GM20000 (cell line): ENCODE measurements around the gene ANKMY2.

Experiments
- DNase-seq: peaks from one replicate; pipeline ENCODE4 v3.0.0; 2012; ENCODE audit warnings: low spot score
- TF ChIP-seq, protein P1 (sequence below): IDR thresholded peaks from 2 replicates; pipeline ENCODE4 v1.5.1; 2012; ENCODE audit warnings: mild to moderate bottlenecking, control low read depth; ENCODE audit errors: extremely low read depth, missing control alignments

The ANKMY2 gene

GRCh38 chr7:16616122-16616521 is 29.4 kb downstream of the ANKMY2 start:
- TF ChIP-seq, protein P1, sequence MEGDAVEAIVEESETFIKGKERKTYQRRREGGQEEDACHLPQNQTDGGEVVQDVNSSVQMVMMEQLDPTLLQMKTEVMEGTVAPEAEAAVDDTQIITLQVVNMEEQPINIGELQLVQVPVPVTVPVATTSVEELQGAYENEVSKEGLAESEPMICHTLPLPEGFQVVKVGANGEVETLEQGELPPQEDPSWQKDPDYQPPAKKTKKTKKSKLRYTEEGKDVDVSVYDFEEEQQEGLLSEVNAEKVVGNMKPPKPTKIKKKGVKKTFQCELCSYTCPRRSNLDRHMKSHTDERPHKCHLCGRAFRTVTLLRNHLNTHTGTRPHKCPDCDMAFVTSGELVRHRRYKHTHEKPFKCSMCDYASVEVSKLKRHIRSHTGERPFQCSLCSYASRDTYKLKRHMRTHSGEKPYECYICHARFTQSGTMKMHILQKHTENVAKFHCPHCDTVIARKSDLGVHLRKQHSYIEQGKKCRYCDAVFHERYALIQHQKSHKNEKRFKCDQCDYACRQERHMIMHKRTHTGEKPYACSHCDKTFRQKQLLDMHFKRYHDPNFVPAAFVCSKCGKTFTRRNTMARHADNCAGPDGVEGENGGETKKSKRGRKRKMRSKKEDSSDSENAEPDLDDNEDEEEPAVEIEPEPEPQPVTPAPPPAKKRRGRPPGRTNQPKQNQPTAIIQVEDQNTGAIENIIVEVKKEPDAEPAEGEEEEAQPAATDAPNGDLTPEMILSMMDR, result no peak

DNA sequence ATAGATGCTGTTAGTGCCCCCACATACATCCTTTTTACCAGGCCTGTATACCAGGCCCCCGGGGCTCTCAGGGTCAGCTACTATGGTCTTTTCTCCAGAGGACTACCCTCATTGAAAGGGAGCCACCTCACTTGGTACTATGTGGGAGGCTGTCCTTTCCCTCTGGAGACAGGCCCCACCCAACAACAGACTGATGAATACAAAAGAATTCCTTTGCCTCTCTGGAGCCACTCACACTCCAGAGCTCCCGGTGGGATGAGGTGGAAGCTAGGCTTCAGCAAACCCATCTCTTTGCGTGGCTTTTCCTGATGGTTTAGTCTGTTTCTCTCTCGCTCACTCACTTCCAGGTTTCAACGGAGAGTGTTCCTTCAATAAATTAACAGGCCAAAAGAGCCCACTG is 30.3 kb downstream of the ANKMY2 start:
- DNase-seq, result no peak
- TF ChIP-seq, protein P1, result no peak

More at GRCh38 chr7:16616122-16616521, 29.4 kb downstream of the ANKMY2 start:
- DNase-seq, result no peak

DNA sequence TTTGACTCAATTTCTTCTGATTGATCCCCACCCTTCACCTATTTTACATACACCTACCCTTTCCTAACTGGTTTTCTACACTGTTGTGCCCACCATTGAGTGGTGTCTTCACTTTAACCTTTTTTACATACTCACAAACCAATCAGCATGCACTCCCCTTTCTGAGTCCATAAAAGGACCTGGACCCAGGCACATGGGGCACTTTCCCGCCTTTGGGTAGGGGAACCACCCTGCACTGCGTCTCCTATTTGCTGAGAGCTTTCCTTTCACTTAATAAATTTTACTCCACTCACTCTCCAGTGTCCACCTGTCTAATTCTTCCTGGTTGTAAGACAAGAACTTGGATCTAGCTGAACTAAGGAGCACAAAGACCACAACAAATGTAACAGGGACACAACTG is 33.8 kb downstream of the ANKMY2 start:
- DNase-seq, result no peak
- TF ChIP-seq, protein P1, result no peak

DNA sequence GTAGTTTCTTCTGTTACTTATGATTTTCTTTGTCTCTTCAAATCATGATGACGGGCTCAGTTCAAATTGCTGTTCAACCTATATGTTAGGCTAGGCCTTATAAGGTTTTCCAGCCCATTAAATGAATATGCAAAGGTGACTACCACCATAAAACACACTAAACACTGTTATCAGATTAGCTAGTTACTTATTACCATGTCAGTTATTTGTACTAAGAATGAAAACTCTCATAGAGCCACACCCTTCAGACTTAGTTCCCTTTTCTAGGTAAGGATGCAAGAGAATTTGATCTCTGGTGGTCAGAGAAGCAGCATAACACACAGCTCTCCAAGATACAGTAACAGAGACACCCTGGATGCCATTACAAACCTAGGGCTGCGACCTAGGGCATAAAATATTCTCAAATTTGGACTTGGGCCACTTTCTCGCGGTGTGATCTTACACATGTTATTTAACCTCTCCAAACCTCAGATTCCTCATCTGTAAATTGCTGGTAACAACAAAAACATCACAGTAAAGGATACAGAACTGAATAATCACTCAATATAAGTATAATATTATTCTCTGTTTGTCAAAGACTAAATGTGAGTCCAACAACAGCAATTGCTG is 35.6 kb downstream of the ANKMY2 start:
- DNase-seq, result no peak
- TF ChIP-seq, protein P1, result no peak

DNA sequence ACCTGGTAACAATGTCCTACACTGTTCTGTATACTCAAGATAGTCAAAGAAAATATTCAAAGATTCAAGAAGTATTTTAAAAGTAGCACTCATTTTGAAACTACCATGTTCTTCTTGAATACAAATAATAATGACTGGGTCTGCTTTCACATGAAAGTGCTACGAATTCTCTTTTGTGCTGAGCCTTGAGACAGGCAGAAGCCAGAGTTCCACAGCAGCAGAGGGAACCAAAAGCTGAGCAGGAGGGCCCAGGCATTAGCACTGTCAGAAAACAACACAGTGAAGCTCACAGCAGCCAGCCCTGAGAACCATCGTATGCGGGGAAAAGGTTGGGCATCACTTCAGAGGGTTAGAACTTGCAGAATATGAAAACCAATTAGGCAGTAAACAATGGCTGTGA is 38.9 kb downstream of the ANKMY2 start:
- DNase-seq, result no peak
- TF ChIP-seq, protein P1, result no peak

DNA sequence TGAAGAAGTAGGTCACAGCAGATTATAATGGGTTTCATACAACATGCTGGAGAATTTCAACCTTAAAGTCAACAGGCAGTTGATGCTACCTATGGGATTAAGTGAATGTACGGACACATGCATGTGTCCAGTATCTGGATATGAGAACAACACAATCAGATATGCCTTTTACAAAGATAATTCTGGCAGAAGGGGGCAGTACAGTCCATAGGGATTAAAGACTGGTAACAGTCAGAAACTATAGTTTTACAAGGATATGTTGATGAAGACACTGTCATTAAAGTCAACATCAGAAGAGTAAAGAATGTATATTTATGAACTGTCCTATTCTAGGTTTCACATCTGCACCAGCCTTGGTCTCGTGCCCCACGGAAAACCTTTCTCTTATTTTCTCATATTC is 41.5 kb downstream of the ANKMY2 start:
- TF ChIP-seq, protein P1, result no peak
- no peak for DNase-seq

DNA sequence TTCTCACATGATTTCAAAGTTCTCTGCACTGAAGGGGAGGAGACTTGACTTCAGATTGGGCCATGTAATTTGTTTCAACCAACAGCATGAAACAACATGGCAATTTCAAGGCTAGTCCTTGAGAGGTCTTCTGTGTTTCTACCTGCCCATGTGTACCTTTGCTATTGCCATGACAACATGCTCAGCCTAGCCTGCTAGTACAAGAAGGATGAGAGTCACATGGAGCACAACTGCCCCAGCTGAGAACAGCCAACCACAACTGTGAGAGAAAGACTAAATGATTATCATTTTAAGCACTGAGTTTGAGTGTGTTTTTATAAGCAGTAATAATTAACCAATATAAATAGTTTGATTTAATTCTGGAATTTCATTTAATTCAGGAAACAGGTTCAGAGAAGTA is 41.9 kb downstream of the ANKMY2 start:
- TF ChIP-seq, protein P1, result no peak

More for the DNA sequence above, 41.9 kb downstream of the ANKMY2 start:
- no peak for DNase-seq
